Nephron progenitor cell (in vitro differentiated cells): ENCODE results near the gene APIP.

Source experiments
- DNase-seq: peaks from one replicate; pipeline ENCODE4 v3.0.0; 2021
- H3K27ac Mint-ChIP-seq: 2 replicates; pipeline ENCODE4 v1.8.0; 2021; ENCODE audit warnings: mild to moderate bottlenecking, moderate library complexity, mixed read lengths
- H3K27me3 Mint-ChIP-seq: 2 replicates; pipeline ENCODE4 v1.8.0; 2021; ENCODE audit warnings: mild to moderate bottlenecking, low read depth, mixed read lengths; ENCODE audit not compliant: poor library complexity
- H3K36me3 Mint-ChIP-seq: 2 replicates; pipeline ENCODE4 v1.8.0; 2021; ENCODE audit warnings: low read depth, mixed read lengths
- H3K4me1 Mint-ChIP-seq: 2 replicates; pipeline ENCODE4 v1.8.0; 2021; ENCODE audit warnings: mixed read lengths
- H3K4me3 Mint-ChIP-seq: 2 replicates; pipeline ENCODE4 v1.8.0; 2021; ENCODE audit warnings: mild to moderate bottlenecking, moderate library complexity, mixed read lengths
- H3K9me3 Mint-ChIP-seq: 2 replicates; pipeline ENCODE4 v1.8.0; 2021; ENCODE audit warnings: mild to moderate bottlenecking, moderate library complexity, mixed read lengths
- TF ChIP-seq, protein P1 (sequence below): fragments of 200-600 bp; sonication (generic); IDR thresholded peaks from 2 replicates; pipeline ENCODE4 v1.5.0; 2021; ENCODE audit warnings: antibody characterized with exemption

APIP gene

GRCh38 chr11:34860518-34860917, 55.7 kb downstream of the APIP start:
- TF ChIP-seq, protein P1, sequence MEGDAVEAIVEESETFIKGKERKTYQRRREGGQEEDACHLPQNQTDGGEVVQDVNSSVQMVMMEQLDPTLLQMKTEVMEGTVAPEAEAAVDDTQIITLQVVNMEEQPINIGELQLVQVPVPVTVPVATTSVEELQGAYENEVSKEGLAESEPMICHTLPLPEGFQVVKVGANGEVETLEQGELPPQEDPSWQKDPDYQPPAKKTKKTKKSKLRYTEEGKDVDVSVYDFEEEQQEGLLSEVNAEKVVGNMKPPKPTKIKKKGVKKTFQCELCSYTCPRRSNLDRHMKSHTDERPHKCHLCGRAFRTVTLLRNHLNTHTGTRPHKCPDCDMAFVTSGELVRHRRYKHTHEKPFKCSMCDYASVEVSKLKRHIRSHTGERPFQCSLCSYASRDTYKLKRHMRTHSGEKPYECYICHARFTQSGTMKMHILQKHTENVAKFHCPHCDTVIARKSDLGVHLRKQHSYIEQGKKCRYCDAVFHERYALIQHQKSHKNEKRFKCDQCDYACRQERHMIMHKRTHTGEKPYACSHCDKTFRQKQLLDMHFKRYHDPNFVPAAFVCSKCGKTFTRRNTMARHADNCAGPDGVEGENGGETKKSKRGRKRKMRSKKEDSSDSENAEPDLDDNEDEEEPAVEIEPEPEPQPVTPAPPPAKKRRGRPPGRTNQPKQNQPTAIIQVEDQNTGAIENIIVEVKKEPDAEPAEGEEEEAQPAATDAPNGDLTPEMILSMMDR, result no peak
- Mint-ChIP-seq H3K9me3 (no peaks in the 10 kb centered on the region), H3K4me3 (no peak overlapping the region), H3K27me3 (no peaks in the 10 kb centered on the region), H3K36me3 (peaks cover 14% of the 10 kb centered on the region), H3K4me1 (no peaks in the 10 kb centered on the region), H3K27ac (no peak overlapping the region)
- DNase-seq, result no peak

GRCh38 chr11:34860034-34860433, 56.1 kb downstream of the APIP start:
- Mint-ChIP-seq H3K4me1 (no peaks in the 10 kb centered on the region), H3K27me3 (no peaks in the 10 kb centered on the region), H3K4me3 (no peak overlapping the region), H3K9me3 (no peaks in the 10 kb centered on the region), H3K36me3 (peaks cover 12% of the 10 kb centered on the region), H3K27ac (no peak overlapping the region)
- TF ChIP-seq, protein P1, result no peak
- DNase-seq, result no peak

DNA sequence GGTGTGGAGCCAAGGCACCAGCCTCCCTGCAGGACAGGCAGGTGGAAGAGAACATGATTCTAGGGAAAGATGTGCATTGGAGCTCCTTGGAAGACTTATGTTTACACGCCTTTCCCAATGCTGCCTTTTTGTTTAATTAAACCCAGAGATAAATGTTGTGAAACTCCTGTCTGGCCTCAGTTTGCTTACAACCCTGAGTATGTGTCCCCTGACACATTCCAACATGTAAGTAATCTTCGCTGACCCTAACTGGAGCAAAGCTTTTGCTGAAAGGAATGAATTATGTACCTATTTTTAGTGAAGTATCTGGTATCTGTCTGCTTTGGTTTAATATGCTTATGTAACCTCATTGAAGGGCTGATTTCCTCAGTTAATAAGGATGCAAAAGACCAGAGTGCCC, 56.7 kb downstream of the APIP start:
- H3K9me3 Mint-ChIP-seq, result no peaks in the 10 kb centered on the region
- peaks cover 17% of the 10 kb centered on the region for H3K36me3 Mint-ChIP-seq
- no peak for DNase-seq
- H3K27me3 Mint-ChIP-seq, result no peaks in the 10 kb centered on the region
- H3K27ac Mint-ChIP-seq, result no peak overlapping the region
- TF ChIP-seq, protein P1, result no peak
- no peak overlapping the region for H3K4me3 Mint-ChIP-seq
- no peaks in the 10 kb centered on the region for H3K4me1 Mint-ChIP-seq

- peaks cover 29% of the 10 kb centered on the region for H3K36me3 Mint-ChIP-seq
- no peak overlapping the region for H3K4me3 Mint-ChIP-seq
- H3K27ac Mint-ChIP-seq, result no peak overlapping the region
- no peaks in the 10 kb centered on the region for H3K9me3 Mint-ChIP-seq
- DNase-seq, result no peak
- H3K27me3 Mint-ChIP-seq, result no peaks in the 10 kb centered on the region
- TF ChIP-seq, protein P1, result no peak
- H3K4me1 Mint-ChIP-seq, result no peaks in the 10 kb centered on the region
These were observed 58.7 kb downstream of the APIP start for GRCh38 chr11:34857463-34857862.

- H3K36me3 Mint-ChIP-seq, result peaks cover 38% of the 10 kb centered on the region
- peaks cover 6% of the 10 kb centered on the region for H3K9me3 Mint-ChIP-seq
- TF ChIP-seq, protein P1, result no peak
- H3K27ac Mint-ChIP-seq, result no peak overlapping the region
- no peak overlapping the region for H3K4me3 Mint-ChIP-seq
- no peaks in the 10 kb centered on the region for H3K4me1 Mint-ChIP-seq
- DNase-seq, result no peak
- no peaks in the 10 kb centered on the region for H3K27me3 Mint-ChIP-seq
These were observed 59.9 kb downstream of the APIP start for GRCh38 chr11:34856251-34856650.

DNA sequence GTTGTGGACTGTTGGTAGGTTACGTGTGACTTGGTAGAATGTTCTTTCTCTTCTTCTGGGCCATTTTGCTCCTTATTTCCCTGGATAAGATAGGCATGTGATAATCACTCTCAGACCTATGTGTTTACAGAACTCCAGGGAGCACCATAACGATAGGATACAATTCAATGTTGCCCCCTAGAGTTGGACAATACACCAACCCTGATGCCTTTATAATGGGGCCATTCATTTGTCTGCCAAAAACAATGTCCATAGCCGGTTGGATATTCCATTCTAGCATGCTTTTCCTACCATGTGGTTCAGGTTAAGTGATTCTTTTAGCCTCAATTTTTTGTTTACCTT, 60.5 kb downstream of the APIP start:
- H3K27me3 Mint-ChIP-seq, result no peaks in the 10 kb centered on the region
- no peak for DNase-seq
- H3K9me3 Mint-ChIP-seq, result peaks cover 7% of the 10 kb centered on the region
- peaks cover 39% of the 10 kb centered on the region for H3K36me3 Mint-ChIP-seq
- H3K4me1 Mint-ChIP-seq, result no peaks in the 10 kb centered on the region
- TF ChIP-seq, protein P1, result no peak
- no peak overlapping the region for H3K27ac Mint-ChIP-seq
- H3K4me3 Mint-ChIP-seq, result no peak overlapping the region
